Measurements from ENCODE around the gene YTHDF1.

The YTHDF1 gene

DNA sequence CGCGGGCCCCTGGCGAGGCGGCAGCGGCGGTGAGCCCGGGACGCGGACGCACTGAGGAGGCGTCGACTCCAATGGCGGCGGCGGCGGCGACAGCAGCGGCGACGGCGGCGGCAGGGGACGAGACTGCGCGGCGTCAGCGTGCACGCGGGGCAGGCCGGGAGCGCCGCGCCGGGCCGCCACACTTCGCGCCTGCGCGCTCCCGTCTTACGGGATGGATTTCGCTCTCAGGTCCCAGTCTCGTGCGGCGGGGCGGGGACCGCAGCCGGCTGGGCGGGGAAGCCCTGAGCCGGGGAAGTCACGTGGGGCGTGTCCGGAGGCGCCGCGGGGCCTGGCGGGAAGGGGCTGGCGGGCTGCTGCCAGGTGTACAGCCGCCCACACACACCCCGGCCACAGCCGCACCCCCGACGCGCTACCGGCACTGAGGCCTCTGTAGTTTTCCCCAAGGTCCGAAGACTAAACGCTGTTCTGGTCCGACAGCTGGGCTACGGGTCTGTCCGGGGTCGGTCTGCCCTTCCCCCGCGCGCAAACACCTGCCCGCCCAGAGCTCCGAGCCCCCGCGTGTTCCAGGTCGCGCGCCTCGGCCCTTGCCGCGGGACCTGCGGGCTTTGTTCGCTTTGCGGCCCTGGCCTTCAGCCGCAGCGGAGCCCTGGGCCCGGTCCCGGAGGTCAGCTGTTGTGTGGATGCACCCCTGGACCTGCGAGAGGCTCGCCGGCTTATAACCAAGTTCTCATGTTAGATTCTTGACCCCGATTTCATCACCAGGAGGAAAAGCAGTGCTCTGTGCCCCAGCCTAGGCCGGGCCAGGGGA, at the start of gene YTHDF1:
TSS of gene YTHDF1 (minus strand) at position 91 of the 808 bp plus-strand sequence. CDS start 239 bp downstream, outside the sequence.
- TF ChIP-seq, protein P1, sequence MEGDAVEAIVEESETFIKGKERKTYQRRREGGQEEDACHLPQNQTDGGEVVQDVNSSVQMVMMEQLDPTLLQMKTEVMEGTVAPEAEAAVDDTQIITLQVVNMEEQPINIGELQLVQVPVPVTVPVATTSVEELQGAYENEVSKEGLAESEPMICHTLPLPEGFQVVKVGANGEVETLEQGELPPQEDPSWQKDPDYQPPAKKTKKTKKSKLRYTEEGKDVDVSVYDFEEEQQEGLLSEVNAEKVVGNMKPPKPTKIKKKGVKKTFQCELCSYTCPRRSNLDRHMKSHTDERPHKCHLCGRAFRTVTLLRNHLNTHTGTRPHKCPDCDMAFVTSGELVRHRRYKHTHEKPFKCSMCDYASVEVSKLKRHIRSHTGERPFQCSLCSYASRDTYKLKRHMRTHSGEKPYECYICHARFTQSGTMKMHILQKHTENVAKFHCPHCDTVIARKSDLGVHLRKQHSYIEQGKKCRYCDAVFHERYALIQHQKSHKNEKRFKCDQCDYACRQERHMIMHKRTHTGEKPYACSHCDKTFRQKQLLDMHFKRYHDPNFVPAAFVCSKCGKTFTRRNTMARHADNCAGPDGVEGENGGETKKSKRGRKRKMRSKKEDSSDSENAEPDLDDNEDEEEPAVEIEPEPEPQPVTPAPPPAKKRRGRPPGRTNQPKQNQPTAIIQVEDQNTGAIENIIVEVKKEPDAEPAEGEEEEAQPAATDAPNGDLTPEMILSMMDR (IDR thresholded peaks at IDR 0.05; ENCODE audit: low read depth, low read length), result no peak
- H3K4me3 ChIP-seq (replicated peaks in 1 of 2; ENCODE audit: low read depth in 2 of 2, low read length in 2 of 2), result peak within 1 kb of the TSS; percentile 74 to 75
- peak; percentile 92 to 96 for DNase-seq (ENCODE audit: low read depth in 2 of 2)

DNA sequence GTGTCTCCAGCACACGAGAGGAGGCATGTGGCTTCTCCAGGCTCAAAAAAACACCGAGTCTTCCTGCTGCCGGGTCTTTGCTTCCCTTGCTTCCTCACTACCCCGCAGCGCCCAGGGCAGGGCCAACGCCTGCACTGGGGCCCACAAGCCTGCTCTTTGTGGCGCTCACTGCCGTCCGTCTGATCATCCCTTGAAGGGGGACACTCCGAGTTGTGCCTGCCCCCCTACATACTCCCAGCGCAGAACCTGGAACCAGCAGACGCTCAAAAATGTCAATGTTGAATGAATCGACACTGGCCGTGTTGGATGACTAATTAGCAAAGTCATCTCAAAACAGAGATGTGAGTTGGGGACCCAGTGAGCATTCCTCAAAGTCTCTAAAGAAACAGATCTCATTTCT, 48.6 kb upstream of the YTHDF1 start:
- no peak overlapping the region for H3K4me3 ChIP-seq (replicated peaks in 1 of 2; ENCODE audit: low read depth in 2 of 2, low read length in 2 of 2)
- DNase-seq (ENCODE audit: low read depth in 2 of 2), result no peak
- TF ChIP-seq, protein P1 (IDR thresholded peaks at IDR 0.05; ENCODE audit: low read depth, low read length), result no peak

DNA sequence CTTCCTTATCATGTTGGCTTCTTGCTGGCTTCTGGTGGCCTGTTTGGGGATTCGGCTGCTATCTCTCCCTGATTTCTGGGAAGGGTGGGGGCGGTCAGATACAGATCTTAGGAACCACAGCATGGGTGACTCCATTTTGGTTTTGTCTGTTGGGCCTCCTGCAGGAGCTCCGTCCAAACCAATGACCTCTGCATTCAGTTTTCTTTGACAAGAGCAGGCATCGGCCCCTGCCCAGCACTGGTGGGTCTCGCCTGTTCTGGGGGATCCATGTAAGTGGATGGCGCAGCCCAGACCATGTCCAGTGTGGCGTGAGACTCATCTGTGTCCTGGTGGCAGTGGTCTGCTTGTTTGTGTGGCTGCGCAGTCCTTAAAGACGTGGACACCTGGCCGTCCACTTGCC, 48.1 kb upstream of the YTHDF1 start:
- TF ChIP-seq, protein P1 (IDR thresholded peaks at IDR 0.05; ENCODE audit: low read depth, low read length), result no peak
- no peak overlapping the region for H3K4me3 ChIP-seq (replicated peaks in 1 of 2; ENCODE audit: low read depth in 2 of 2, low read length in 2 of 2)
- DNase-seq (ENCODE audit: low read depth in 2 of 2), result no peak

DNA sequence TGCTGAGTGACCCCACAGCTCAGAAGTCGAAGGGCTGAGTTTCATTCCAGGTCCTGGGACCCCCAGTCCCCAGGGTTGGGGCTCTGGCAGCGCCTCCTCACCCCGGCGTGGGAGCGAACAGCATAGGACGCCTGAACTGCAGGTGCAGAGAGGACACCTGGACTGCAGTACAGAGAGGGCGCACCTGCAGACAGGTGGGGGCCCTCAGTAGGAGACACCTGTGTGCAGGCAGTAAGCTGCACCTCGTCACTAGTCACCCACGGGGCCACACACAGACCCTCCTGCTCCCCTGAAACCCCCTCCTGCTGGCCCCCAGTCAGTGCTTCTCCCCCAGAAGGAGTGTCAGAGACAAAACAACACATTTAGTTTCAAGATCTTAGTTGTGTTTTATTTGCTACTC, 46.9 kb upstream of the YTHDF1 start:
- DNase-seq (ENCODE audit: low read depth in 2 of 2), result no peak
- TF ChIP-seq, protein P1 (IDR thresholded peaks at IDR 0.05; ENCODE audit: low read depth, low read length), result no peak
- H3K4me3 ChIP-seq (replicated peaks in 1 of 2; ENCODE audit: low read depth in 2 of 2, low read length in 2 of 2), result no peak overlapping the region

DNA sequence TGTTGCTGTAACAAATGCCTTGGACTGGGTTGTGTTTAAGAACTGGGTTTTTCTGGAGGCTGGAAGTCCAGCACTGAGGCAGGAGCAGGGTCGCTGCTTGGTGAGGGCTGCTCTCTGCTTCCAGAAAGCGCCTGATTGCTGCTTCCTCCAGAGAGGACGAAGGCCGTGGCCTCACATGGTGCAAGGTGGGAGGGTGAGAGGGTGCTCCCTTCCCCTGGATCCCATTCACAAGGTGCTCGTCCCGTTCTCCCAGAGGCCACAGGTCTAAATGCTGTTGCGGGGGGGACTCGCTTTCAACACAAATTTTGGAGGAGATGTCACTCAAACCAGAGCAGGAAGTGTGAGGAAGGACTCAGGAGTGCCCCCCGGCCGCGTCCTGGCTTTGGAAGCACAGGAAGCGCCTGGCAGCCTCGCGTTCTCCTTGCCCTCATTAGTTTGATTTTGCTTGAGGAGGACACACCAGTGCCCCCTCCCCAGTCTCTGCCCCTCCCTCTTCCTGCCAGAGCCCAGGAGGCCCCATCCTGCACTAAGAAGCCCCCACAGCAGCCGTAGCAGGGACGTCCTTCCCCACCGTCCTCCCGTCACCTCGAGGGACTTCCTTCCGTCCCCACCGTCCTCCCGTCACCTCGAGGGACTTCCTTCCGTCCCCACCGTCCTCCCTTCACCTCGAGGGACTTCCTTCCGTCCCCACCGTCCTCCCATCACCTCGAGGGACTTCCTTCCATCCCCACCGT, 46.0 kb upstream of the YTHDF1 start:
- H3K4me3 ChIP-seq (replicated peaks in 1 of 2; ENCODE audit: low read depth in 2 of 2, low read length in 2 of 2), result no peak overlapping the region
- TF ChIP-seq, protein P1 (IDR thresholded peaks at IDR 0.05; ENCODE audit: low read depth, low read length), result no peak
- DNase-seq (ENCODE audit: low read depth in 2 of 2), result no peak

DNA sequence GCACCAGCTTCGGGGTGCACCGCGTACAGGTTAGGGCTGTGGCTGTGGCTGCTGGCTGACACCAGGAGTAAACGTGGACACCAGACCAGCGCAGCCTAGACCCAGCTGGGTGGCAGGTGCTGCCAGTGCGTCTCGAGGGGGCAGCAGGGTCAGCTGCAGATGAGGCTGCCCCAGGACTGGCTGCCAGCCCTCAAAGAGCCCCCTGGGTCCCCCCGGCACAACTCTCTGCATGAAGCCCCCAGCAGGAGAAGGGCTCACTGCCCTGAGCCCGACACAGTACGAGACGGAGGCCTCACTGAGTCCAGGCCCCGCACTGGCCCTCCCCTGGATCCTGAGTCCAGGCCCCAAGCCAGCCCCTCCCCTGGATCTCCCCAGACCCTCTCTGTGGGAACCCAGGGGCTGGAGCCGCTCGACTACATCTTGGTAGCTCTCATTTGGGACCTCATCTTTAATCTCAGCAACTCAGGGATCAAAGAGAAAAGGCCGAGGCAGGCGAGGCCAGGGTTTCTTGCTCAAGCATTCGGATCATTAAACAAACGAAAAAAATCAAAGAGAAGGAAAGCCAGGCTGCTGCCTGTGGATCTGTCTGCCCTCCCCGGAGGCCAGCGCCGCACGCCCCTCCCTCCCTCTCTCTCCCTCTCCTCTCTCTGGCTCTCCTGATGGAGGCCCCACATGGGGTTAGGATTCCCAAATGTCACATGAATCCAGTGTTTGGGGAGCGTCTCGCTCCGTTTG, 45.3 kb upstream of the YTHDF1 start:
- TF ChIP-seq, protein P1 (IDR thresholded peaks at IDR 0.05; ENCODE audit: low read depth, low read length), result no peak
- H3K4me3 ChIP-seq (replicated peaks in 1 of 2; ENCODE audit: low read depth in 2 of 2, low read length in 2 of 2), result no peak overlapping the region
- no peak for DNase-seq (ENCODE audit: low read depth in 2 of 2)
